Retina (tissue), 1 donor: ENCODE results near the gene GNAS.
"Not testable (repeated sequence)": the region's sequence is repeated elsewhere in the genome, so short reads cannot be mapped to it uniquely, and the experiment has no call there.

Source experiments
- DNase-seq: peaks from one replicate; pipeline ENCODE4 v3.0.0-alpha.2; 2016

The GNAS gene

DNA sequence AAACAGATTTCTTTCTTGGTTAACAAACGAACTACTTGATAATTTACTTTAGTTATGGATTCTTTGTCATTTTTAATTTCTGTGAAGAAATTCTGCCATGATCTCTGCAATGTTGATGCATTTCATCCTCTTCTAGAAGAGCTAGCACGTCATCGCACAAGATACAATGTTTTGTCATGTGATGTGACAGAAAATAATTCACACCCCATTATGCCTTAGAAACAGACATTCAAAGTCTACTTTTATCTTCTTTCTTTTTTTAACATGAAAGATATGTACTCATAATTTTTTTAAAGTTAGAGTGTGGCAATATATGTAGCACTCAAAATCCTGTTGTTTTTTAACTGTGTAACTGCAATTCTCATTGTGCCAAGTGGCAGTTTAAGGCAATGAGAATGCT, 89.0 kb downstream of the GNAS start:
- DNase-seq = no peak

DNA sequence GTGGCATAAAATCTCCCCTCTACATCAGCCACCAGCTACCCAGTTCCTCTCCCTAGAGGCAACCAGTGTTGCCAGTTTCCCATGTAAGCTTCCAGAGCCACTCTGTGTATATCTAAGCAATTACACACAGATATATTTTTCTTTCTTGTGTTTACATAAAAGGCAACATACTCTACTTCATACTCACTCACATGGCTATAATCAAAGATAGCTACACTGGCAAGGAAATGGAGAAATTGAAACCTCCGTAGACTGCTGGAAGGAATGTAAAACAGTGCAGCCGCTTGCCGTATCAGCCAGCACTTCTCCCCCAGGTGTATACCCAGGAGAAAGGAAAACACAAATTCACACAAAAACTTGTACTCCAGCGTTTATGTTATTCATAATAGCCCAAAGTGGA, 90.0 kb downstream of the GNAS start:
- DNase-seq = no peak

DNA sequence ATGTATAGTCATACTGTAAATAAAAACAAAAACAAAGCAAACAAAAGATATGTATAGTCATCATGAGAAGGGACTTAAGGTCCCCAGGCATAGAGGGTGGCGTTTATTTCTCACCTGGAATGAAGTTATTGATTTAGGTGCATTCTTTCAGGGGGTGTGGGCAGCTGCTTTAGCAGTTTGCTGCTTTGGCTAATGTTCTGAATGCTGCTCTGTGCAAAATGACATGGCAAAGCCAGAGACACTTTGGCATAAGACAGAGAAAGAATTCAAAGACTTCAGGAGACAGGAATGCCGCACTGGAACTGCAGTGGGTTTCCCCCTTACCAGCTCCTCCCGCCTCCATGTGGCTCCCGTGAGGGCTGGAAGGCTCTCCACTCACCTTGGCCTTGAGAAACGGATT, 92.1 kb downstream of the GNAS start:
- no peak for DNase-seq

- DNase-seq = no peak
Observed at GRCh38 chr20:58945965-58946631, 93.6 kb downstream of the GNAS start.

DNA sequence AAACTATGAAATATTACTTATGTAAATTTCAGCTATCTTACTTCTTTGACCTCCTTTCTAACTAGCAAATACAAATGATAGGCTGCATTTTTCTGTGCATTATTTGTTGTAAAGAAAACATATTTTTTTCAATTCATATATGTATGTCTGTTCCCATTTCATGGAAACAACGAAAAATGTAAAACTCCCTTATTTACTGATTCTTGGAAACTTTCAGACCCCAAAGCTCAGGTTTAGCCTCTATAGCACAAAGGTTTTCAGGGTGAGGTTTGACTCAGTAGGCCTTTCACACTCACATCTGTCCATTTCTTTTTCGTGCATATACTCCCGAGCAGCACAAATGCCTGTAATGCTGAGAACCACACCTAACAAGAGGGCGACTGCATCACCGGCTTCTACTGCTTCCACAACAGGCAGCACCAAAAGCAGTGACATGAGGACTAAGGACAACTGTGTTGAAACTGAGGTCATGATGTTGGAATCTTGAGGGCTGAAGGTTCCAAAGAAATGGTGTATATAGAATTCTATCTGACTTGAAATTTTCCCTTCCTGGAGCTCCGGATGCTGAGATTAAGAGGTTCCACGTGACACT, 95.4 kb downstream of the GNAS start:
- DNase-seq = not testable (repeated sequence)

DNA sequence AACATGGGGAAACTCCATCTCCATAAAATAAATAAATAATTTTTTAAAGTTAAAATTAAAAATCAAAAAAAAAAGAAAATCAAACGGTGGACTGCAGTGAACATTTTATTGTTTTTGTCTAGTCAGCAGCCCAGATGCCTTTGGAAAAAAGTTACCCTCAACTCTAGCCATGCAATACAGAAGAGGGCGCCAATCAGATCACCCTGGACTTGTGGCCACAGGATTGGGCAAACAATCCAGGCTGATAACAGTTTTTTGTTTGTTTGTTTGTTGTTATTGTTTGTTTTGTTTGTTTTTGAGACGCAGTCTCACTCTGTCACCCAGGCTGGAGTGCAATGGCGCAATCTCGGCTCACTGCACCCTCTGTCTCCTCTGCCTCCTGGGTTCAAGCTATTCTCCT, 98.1 kb downstream of the GNAS start:
- DNase-seq = no peak

GRCh38 chr20:58953050-58953449, 100.5 kb downstream of the GNAS start:
- DNase-seq = no peak

DNA sequence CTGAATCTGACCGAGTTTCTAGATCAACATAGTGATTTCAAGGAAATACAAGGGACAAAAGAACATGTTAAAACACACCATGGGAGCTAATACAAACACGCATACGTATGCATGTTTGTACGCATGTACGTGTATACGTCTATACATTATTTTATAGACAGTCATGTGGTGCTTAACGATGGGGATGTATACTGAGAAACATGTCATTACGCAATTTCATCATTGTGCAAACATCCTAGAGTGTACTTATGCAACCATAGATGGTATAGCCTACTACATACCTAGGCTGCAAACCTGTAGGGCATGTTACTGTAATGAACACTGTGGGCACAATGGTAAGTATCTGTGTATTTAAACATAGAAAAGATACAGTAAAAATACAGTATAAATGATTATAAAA, 103.6 kb downstream of the GNAS start:
- DNase-seq = no peak

- DNase-seq = no peak
Observed at GRCh38 chr20:58959652-58960051, 107.1 kb downstream of the GNAS start.
